Islet of Langerhans (tissue), 1 donor: ENCODE measurements around the gene KDM4C.

Experiments
- FAIRE-seq: peaks from one replicate; lab custom pipeline; 2011; peaks lifted over from hg19 to GRCh38; lab: Jason Lieb, UNC

Gene KDM4C

DNA sequence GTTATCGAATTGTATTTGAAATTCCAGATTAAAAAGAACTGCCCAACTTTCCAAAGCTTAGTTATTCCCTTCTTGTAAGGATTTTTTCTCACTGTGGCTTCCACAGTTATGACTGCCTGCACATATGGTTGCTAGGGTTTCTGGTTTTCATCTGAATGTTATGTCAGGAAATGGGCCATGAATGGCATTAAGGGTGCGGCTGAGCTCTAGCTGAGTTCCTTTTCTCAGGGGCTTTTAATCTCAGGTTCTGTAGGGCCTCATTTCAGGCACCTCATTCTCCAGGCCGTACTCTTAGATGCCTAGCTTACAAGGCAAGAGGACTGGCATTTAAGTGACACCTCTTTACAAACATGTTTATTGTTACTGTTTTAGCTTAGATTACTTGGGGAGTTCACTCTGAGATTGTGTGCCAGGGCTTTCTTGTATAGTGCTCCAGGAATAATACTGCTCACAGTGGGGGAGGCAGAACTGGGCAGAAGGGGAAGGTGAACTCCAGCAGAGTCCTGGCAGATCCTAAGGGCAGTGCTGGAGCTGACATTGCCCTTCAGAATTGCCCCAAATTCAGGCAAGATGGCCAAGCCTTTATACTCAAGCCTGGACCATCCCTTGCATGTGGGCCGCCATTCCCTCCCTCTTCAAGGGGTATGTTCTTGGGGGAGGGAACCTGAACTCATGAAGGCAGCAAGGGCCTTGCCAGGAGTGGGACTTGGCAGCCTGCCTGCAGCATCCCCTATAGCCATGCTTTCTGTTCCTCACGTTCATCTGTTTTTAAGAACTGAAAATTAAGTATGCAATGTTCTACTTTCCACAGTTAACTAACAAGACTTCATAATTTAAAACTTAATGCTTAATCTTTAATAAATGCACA, 111.5 kb downstream of the KDM4C start:
- no peak for FAIRE-seq

- FAIRE-seq: no peak
These were observed 112.4 kb downstream of the KDM4C start for GRCh38 chr9:6870149-6870548.

DNA sequence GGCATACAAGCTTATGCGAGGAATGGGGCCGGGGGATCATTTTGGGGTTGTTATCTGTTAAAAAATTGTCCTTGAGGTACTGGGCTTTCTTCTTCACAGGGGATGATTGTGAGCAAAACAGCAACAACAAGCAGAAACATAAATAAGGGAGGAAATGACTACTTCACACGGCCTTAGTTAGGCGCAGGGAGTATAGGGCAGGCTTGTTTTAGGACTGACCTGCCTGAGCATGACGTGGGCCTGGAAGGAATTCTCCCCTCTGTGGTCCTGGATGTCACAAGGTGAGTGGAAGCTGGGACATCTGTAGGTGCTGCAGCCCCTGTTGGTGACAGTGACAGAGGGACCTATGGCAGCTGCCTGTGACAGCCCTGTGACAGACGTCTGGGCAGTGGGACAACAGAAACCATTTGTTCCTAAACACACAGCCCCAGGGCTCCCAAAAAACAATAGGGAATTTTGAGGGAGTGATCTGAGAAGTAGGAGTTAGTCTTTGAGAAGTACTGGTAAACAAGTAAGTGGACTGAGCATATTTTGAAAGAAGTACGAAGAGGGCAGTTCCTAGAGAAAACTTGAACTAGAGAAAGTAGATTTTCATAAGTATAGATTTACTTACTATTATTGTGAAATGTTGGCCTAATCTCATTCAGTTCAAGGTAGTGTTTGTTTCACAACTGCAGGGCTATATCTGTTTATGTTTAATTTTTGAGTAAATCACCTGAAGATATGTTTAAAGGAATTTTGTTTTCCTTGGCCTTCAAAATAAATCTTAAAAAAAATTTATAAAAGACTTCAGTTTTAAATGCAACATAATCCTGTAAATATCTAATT, 113.1 kb downstream of the KDM4C start:
- no peak for FAIRE-seq

GRCh38 chr9:6873857-6874256, 116.1 kb downstream of the KDM4C start:
- FAIRE-seq: no peak

- FAIRE-seq: no peak
These were observed 118.6 kb downstream of the KDM4C start for GRCh38 chr9:6876195-6876894.

GRCh38 chr9:6877671-6878161, 119.9 kb downstream of the KDM4C start:
- FAIRE-seq: no peak

- no peak for FAIRE-seq
These were observed 122.9 kb downstream of the KDM4C start for GRCh38 chr9:6880626-6881025.

DNA sequence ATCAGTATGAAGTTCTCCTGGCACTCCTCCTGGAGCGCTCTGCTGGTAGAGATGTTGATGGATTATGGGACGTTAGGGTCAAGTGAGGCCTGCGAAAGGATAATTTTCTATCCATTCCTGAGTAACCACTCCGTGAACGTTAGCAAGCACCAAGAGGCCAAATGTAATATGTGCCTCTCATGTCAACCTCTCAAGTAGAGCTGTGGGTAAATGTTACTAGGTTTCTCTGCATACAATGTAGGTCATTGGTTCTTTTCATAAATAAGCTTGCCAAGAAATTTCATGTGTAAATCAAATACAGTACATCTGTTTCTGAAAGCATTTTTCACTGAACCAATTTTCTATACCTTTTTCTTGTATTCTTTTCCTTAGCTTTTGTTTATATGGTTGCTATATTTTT, 126.3 kb downstream of the KDM4C start:
- peak; percentile 21 for FAIRE-seq

DNA sequence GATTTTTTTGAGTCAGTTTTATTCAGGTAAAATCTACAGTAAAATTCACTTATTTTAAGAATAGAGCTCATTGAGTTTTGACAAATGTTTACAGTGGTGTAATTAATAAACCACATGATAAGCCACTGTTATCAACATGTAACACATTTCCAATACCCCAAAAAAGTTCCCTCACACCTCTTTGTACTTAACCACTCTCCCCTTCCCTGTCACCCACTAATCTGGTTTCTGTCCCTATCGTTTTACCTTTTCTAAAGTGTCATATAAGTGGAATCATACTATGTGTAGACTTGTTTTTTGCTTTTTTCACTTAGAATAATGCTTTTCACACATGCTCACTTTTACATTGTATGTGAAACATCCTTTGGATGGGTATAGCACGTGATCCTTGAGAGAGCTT, 127.2 kb downstream of the KDM4C start:
- no peak for FAIRE-seq

DNA sequence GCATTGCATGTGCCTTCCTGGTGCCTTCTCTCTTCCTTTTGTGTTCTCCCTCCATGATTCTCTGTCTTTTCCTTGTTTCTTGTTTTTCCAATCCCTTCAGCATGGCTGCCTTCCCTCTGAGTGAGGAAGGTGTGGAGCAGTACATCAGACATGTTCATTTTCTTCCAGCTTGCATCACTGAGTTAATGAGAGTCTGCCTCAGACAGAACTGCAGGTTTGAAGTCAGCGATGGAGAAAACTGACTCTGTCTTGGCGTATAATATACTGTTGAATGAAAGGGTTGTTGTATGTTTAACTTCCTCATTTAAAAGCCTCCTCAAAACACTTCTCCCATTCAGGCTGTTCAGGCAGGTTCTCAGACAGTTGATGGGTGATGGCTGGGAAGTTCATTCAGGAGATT, 129.3 kb downstream of the KDM4C start:
- FAIRE-seq: no peak

DNA sequence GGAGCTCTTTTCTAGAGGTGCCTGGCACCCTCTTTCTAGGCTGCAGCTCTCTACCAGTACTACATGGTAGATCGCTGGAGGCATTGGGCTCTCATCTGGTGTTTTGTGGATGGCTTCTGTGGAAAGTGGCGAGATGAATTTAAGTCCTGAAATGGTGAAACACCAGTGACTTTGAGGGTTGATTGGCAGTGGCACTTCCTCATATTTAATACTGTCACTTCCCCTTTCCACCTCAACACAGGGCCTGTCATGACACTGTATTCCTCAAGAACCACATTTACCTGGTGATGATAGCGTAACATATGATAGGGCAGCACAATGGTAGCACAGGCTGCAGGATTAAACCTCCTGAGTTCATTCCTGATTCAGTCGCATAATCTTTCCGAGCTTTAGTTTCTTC, 132.1 kb downstream of the KDM4C start:
- FAIRE-seq: no peak

DNA sequence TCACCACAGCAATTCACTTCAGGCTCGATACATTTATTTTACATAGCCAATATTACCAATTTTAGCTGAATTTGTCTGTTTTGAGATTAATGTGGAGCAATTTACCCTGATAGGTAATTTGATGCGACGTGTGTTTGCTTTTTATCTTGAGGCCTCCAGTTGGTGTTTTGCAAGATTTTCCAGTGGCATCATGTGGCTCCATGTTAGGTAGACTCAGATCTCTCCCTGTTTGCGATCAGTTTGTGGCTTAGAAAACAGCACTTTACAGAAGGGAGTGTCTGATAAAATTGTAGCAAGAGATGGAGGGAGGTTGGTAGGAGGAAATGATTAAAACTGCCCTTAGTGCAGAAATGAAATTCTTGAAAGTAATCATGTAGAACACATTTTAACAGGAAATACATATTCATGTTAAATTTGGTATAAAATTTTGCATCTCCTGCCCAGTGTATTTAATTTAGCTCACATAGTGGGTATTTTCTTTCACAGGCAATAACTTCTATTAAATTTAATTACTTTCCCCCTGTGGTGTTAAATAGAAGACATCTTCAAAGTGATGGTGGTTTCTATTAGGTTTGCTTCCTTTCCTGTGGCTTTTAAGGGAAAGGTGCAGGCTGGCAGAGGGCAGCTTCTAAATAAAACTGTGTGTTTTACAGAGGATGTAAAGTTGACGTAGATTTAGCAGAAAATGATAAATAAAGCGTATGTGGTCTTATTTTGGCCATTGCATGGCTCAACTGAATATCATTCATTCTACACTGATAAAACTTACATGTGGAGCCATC, 135.8 kb downstream of the KDM4C start:
- no peak for FAIRE-seq

GRCh38 chr9:6894135-6894534, 136.4 kb downstream of the KDM4C start:
- no peak for FAIRE-seq

- FAIRE-seq: no peak
These were observed 138.0 kb downstream of the KDM4C start for GRCh38 chr9:6895754-6896153.

- FAIRE-seq: no peak
These were observed 138.8 kb downstream of the KDM4C start for GRCh38 chr9:6896562-6896961.

GRCh38 chr9:6897207-6897822, 139.5 kb downstream of the KDM4C start:
- no peak for FAIRE-seq

- FAIRE-seq: no peak
These were observed 140.1 kb downstream of the KDM4C start for GRCh38 chr9:6897898-6898302.

DNA sequence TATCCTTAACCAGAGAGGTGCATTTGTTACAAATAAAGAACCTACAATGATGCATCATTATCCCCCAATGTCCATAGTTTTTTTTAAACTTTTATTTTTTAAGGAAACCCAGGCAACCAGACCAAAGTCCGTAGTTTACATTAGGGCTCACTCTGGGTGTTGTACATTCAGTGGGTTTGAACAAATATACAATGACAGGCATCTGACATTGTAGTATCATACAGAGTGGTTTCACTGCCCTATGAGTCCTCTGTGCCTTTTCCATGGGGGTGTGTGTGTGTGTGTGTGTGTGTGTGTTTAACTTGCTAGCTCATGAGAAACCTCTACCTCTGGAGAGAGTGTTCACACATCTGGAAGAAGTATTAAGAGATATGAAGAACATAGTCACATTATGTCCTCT, 141.5 kb downstream of the KDM4C start:
- FAIRE-seq: no peak

DNA sequence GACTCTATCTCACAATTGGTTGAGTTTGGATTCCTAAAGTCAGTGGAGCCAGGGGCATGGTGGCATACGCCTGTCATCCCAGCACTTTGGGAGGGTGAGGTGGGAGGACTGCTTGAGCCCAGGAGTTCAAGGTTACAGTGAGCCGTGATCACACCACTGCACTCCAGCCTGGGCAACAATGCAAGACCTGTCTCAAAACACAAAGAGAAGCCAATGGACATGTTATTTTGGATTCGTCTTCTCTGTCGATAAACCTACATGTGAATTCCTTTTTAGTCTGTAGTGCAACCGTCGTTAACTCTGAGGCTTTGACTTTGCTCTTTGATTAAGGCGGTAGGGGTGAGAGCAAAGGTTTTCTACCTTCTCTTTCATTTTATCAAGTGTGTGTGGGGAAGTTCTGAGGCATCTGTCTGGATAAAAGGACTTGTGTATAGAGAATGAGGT, 142.7 kb downstream of the KDM4C start:
- FAIRE-seq: no peak

DNA sequence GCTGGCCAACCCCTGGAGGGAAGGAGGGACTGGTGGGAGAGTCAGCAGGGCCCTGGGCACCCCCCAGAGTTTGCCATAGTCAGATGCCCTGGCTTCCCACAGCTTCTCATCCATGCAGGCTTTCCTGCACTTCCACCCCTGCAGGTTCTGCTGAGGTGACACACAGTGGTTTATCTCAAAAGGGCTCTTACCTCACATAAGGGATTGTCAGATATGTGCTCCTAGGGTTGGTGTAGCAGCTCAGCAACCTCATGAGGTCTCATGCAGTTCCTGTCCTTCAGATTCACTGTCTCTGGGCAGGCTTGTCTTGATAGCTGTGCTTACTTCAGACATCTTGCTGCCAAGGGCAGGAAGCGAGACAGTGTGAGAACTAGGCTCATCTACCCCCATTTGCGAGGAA, 143.4 kb downstream of the KDM4C start:
- FAIRE-seq: no peak

DNA sequence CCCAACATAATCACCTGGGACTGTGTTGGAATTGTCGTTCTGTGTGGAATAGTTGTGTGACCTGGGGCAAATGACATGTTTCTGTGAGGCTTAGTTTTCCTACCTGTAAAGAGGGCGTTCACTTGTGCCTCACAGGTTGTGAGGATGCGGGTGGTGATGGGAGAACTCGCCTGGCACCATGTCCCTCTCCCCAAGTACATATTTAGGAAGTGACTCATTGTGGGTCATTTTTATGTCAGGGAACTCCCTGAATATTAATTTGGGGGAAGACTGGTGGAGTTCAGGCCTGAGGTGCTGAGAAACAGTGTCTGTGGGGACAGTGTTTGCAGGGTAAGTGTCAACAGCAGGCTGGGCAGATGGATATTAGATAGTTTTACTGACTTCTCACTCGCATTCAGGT, 144.7 kb downstream of the KDM4C start:
- no peak for FAIRE-seq
